ENCODE results near the gene SYNE2.
"Not testable (repeated sequence)": the region's sequence is repeated elsewhere in the genome, so short reads cannot be mapped to it uniquely, and the experiment has no call there.

The SYNE2 gene

GRCh38 chr14:64159588-64159987, 306.8 kb downstream of the SYNE2 start:
- no peak for DNase-seq

GRCh38 chr14:64170181-64170580, 317.4 kb downstream of the SYNE2 start:
- no peak for DNase-seq

DNA sequence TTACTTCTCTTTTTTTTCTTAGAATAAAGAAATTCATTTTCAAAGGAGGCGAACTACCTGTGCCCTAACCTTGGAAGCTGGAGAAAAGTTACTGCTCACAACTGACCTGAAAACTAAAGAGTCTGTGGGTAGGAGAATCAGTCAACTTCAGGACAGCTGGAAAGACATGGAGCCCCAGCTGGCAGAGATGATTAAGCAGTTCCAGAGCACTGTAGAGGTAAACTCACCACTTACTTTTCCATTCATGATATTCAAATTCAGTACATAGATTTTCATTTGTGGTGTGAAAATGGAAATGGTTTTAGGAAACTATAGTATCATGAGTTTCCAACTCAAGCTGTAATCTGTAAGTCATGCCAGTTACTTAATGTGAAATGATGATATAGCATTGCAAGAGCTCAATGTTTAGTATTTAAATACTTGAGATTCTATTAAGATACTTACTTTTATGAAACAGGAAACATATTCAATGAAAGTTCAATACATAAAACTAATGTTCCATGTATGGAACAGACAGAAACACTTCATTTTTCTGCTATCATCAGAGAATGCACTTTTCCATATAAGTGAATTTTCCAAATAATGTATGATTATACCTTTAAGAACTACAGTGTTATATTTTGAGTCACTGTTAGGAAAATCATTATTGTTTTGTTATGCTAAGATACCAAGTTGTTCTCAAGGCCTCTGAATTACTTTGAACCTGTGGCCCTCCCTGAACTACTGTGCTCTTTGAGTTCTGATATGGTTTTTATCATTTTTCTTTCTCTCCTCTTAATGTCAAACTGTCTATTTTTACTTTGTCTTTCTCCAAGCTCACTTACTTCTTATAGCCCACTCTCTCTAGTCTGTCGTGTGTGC, 322.3 kb downstream of the SYNE2 start:
- no peak for DNase-seq

GRCh38 chr14:64176330-64176729, 323.5 kb downstream of the SYNE2 start:
- DNase-seq: no peak

DNA sequence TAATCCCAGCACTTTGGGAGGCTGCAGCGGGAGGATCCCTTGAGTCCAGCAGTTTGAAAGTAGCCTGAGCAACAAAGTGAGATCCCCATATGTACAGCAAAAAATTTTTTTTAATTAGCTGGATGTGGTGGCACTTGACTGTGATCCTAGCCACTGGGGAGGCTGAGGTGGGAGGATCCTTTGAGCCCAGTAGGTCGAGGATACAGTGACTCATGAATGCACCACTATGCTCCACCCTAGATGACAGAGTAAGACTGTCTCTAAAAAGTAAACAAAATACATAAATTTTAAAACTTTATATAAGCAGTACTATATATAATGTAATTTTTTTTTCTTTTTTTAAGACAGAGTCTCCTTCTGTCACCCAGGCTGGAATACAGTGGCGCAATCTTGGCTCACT, 326.0 kb downstream of the SYNE2 start:
- DNase-seq: no peak

DNA sequence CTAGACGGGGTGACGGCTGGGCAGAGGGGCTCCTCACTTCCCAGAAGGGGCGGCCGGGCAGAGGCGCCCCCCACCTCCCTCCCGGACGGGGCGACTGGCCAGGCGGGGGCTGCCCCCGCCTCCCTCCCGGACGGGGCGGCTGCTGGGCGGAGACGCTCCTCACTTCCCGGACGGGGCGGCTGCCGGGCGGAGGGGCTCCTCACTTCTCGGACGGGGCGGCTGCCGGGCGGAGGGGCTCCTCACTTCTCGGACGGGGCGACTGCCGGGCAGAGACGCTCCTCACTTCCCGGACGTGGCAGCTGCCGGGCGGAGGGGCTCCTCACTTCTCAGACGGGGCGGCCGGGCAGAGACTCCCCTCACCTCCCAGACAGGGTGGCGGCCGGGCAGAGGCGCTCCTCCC, 330.1 kb downstream of the SYNE2 start:
- not testable (repeated sequence) for DNase-seq

- DNase-seq: no peak
Observed at GRCh38 chr14:64184103-64184729, 331.4 kb downstream of the SYNE2 start.

DNA sequence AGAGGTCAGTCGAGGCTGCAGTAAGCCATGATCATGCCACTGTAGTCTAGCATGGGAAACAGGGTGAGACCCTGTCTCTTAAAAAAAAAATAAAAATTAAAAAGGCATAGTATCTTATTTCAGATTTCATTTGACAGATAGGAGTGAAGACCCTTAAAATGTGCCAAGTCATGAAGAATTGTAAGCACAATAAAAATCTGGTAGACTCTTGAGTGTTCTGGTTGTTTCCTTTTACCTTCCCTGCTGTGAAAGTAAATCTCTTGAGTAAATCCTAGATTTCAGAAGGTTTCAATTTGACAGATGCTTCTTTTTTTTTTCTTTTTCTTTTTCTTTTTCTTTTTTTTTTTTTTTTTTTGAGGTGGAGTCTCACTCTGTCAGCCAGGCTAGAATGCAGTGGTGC, 332.4 kb downstream of the SYNE2 start:
- no peak for DNase-seq

- no peak for DNase-seq
Observed at GRCh38 chr14:64186231-64187129, 333.7 kb downstream of the SYNE2 start.

DNA sequence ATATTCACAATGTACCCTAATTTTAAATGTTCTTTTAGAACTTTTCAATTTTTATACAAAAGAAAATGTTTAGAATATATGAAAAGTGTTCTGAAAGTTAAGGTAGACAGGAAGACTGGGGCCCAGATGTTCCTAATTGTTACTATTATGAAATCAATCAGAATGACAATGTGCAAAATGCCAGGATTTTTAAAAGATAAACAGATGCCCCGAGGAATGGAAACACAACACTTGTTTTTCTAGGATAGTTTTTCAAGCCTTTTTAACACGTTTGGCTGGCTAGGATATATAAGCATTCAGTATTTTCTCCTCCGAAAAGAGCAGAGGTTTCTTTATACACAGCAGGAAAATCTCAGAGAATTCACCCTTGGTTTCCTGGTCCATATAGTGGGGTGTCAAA, 334.5 kb downstream of the SYNE2 start:
- no peak for DNase-seq

- DNase-seq: no peak
Observed at GRCh38 chr14:64190974-64191502, 338.2 kb downstream of the SYNE2 start.

- DNase-seq: no peak
Observed at GRCh38 chr14:64191756-64192155, 339.0 kb downstream of the SYNE2 start.

DNA sequence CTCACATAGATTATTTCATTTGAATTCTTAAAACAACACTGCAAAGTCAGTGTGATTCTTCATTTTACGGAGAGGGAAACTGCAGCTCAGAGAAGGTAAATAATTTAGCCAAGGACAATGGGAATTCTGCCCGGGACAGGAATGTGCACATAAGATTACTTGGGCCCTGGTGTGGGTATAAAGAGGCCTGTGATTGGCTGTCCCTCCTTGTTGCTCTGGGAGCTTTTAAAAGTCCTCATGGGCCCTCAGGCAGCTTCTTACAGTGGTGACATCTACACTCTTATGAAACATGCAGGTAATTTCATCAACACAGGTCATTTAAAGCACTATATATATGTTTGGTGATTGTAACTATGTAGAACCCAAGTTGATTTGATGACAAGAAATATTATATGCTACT, 341.0 kb downstream of the SYNE2 start:
- DNase-seq: no peak

DNA sequence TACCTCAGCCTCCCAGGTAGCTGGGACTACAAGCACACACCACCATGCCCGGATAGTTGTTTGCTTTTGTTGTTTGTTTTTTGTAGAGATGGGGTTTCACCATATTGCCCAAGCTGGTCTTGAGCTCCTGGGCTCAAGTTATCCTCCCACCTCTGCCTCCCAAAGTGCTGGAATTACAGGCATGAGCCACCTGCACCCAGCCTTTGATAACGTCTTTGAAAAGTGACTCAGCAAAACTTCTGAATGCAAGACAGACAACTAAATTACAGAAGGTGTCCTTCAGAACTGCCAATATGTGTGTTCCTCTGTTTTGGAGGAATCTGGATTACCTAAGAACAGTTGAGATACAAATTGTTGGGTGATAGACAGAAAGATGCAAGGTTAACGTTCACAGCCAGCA, 341.6 kb downstream of the SYNE2 start:
- no peak for DNase-seq

GRCh38 chr14:64195199-64195598, 342.4 kb downstream of the SYNE2 start:
- DNase-seq: no peak

GRCh38 chr14:64196056-64196455, 343.3 kb downstream of the SYNE2 start:
- no peak for DNase-seq

DNA sequence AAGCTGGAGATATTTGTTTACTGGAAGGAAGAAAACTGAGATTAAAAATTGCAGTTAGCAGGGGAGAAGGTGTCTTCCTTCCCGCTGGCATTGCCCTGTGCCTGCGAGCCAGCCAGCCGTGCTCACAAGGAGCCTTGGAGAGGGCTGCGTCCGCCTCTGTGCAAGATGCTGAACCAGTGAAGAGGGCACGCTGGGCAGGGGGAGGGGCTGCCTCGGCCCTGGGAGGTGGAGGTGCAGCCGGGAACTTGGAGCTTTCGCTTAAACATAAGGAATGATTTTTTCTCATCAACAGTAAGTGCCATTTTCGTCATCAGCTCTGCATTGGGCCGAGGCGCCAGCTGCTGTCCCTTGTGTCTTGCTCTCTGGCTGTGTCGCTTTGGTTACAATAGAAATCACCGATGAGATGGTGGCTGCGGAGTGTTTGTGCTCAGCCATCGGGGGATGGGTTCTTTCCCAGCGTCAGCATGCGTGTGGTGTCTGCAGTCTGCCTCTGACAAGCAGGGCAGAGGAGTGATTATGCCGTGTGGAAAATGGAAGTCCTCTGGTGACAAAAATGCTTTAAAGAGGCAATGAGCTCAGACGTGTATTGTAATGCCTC, 344.1 kb downstream of the SYNE2 start:
- peak; percentile 5 for DNase-seq

DNA sequence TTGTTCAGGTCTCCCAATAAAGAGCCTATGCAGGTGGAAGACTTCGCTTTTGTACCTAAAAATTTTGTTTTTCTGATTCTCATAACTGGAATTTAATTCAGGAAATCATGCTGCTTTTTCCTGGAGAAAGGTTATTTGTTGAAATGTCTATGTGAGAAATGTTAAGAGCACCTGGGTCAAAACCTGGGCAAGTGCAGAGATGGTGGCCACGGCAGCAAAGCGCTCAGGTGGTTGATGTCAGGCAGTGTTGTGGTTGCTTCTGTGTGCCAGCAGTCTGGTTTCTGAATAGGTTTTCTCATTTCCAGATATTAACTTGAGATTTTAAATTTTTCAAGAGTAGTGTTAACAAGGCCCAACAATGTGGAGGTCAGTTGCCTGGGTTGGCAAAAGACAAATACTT, 345.2 kb downstream of the SYNE2 start:
- no peak for DNase-seq

- no peak for DNase-seq
Observed at GRCh38 chr14:64198486-64198885, 345.7 kb downstream of the SYNE2 start.

- DNase-seq: no peak
Observed at GRCh38 chr14:64200170-64200569, 347.4 kb downstream of the SYNE2 start.

- no peak for DNase-seq
Observed at GRCh38 chr14:64201296-64201695, 348.5 kb downstream of the SYNE2 start.

DNA sequence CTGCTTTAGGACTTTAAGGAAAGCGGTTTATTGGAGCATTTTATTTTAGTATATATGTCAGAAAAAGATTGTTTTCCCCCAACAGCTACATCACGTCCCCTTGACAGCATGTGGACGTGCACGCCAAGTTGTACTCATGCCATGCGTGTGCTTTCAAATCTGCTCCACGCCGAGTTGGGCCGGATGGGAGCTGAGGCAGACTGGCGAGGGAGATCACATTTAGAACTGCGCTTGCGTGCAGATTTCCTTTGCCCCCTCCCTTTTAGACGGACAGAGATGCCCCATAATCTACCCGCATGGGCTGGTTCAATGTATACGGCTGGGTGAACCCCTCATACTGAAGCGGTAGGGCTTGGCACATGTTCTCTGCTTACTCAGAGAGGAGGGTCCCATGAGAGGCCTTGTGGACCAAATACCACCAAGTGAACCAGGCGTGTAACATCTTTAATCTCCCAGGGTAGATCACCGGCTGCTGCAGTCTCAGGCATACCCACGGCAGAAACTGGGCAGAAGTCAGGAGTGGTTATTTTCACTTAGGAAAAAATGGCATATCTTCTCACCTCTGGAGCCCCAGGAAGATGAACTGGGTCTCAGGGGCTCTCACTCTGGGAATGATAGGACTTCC, 349.2 kb downstream of the SYNE2 start:
- DNase-seq: no peak
